ENCODE data around the gene ISG20. TPM values are rescaled to one million over a fixed set of nuclear protein-coding genes. Genes with fewer than 3 reads are reported as not detected.

Gene ISG20
- total RNA-seq (2021), result 1.8 and 3.3 TPM in 2 replicates
- Bru-seq, nascent RNA, result percentile 50 among the genes with signal in this experiment
- BruChase-seq, experiment 1, labeled RNA remaining after a 2-hour chase, result percentile 53 among the genes with signal in this experiment
- BruChase-seq, experiment 2, labeled RNA remaining after a 6-hour chase, result percentile 48 among the genes with signal in this experiment
- long read RNA-seq, partial matches to known transcripts, result 0 of 1 reads
- long read RNA-seq, other reads (novel, unspliced or antisense), result 1 of 1 reads

- no TSS peak for BruUV-seq (replicated peaks)
- Histone ChIP-seq H3K4me3 (ENCODE audit: low read depth, low read length, poor library complexity, severe bottlenecking) (peak within 1 kb of the TSS; percentile 48), H3K36me3 (ENCODE audit: insufficient read depth, low read length, poor library complexity, severe bottlenecking) (peaks cover under 1% of the 10 kb centered on the region), H3K4me1 (ENCODE audit: insufficient read depth, low read length, poor library complexity, severe bottlenecking) (peaks cover 7% of the 10 kb centered on the region), H3K27me3 (replicated peaks; ENCODE audit: insufficient read depth, low read depth, low read length, poor library complexity) (no peaks in the 10 kb centered on the region), H3K27ac (ENCODE audit: low read depth, low read length, poor library complexity, severe bottlenecking) (peak within 1 kb of the TSS; percentile 64), H3K9me3 (ENCODE audit: low read depth, low read length, poor library complexity, severe bottlenecking) (no peaks in the 10 kb centered on the region)
- intact Hi-C loops (cut with micrococcal nuclease; ENCODE audit: unreplicated experiment), result no loop called here
- CTCF ChIA-PET, result interaction anchor here (1.7 kb wide), 1 partner anchor 14 kb away, joined by 6 read pairs; no protein-coding TSS in a partner anchor
- POLR2A ChIA-PET (ENCODE audit: low non-redundant PET), result no interaction called here
- TF ChIP-seq EZH2 (IDR thresholded peaks at IDR 0.05; ENCODE audit: borderline replicate concordance, low read depth, low read length, poor library complexity, severe bottlenecking), result no peak
- TF ChIP-seq CTCF (conservative IDR thresholded peaks at IDR 0.05; ENCODE audit: low read depth, low read length), result peak; percentile 45
- peak; percentile 82 for DNase-seq (ENCODE audit: low spot score)
Observed at GRCh38 chr15:88638626-88639372, at the start of gene ISG20. Gene ISG20, plus strand, starts transcription at chr15:88639016. Its CDS starts 351 bp downstream, at chr15:88639367.

- no peaks in the 10 kb centered on the region for H3K36me3 ChIP-seq (ENCODE audit: insufficient read depth, low read length, poor library complexity, severe bottlenecking)
- ChIA-PET POLR2A (ENCODE audit: low non-redundant PET) (no interaction called here), CTCF (no interaction called here)
- no peak overlapping the region for H3K27ac ChIP-seq (ENCODE audit: low read depth, low read length, poor library complexity, severe bottlenecking)
- DNase-seq (ENCODE audit: low spot score), result no peak
- no peaks in the 10 kb centered on the region for H3K4me1 ChIP-seq (ENCODE audit: insufficient read depth, low read length, poor library complexity, severe bottlenecking)
- no TSS peak for BruUV-seq (replicated peaks)
- intact Hi-C loops (cut with micrococcal nuclease; ENCODE audit: unreplicated experiment), result no loop called here
- TF ChIP-seq EZH2 (IDR thresholded peaks at IDR 0.05; ENCODE audit: borderline replicate concordance, low read depth, low read length, poor library complexity, severe bottlenecking) (no peak), CTCF (conservative IDR thresholded peaks at IDR 0.05; ENCODE audit: low read depth, low read length) (no peak)
- no peak overlapping the region for H3K4me3 ChIP-seq (ENCODE audit: low read depth, low read length, poor library complexity, severe bottlenecking)
- H3K27me3 ChIP-seq (replicated peaks; ENCODE audit: insufficient read depth, low read depth, low read length, poor library complexity), result peaks cover 54% of the 10 kb centered on the region
- H3K9me3 ChIP-seq (ENCODE audit: low read depth, low read length, poor library complexity, severe bottlenecking), result no peaks in the 10 kb centered on the region
Observed at GRCh38 chr15:88590759-88591158, 48.1 kb upstream of the ISG20 start.

- H3K4me1 ChIP-seq (ENCODE audit: insufficient read depth, low read length, poor library complexity, severe bottlenecking), result no peaks in the 10 kb centered on the region
- no TSS peak for BruUV-seq (replicated peaks)
- H3K4me3 ChIP-seq (ENCODE audit: low read depth, low read length, poor library complexity, severe bottlenecking), result no peak overlapping the region
- H3K36me3 ChIP-seq (ENCODE audit: insufficient read depth, low read length, poor library complexity, severe bottlenecking), result no peaks in the 10 kb centered on the region
- ChIA-PET POLR2A (ENCODE audit: low non-redundant PET) (no interaction called here), CTCF (no interaction called here)
- TF ChIP-seq CTCF (conservative IDR thresholded peaks at IDR 0.05; ENCODE audit: low read depth, low read length) (no peak), EZH2 (IDR thresholded peaks at IDR 0.05; ENCODE audit: borderline replicate concordance, low read depth, low read length, poor library complexity, severe bottlenecking) (no peak)
- intact Hi-C loops (cut with micrococcal nuclease; ENCODE audit: unreplicated experiment), result no loop called here
- peaks cover 50% of the 10 kb centered on the region for H3K27me3 ChIP-seq (replicated peaks; ENCODE audit: insufficient read depth, low read depth, low read length, poor library complexity)
- no peak for DNase-seq (ENCODE audit: low spot score)
- no peak overlapping the region for H3K27ac ChIP-seq (ENCODE audit: low read depth, low read length, poor library complexity, severe bottlenecking)
- no peaks in the 10 kb centered on the region for H3K9me3 ChIP-seq (ENCODE audit: low read depth, low read length, poor library complexity, severe bottlenecking)
Observed at GRCh38 chr15:88591384-88591783, 47.4 kb upstream of the ISG20 start.
